ENCODE data around the gene FNTB. TPM values are rescaled to one million over a fixed set of nuclear protein-coding genes. Genes with fewer than 3 reads are reported as not detected.

Gene FNTB
- total RNA-seq, 1 donor from 2014 or later = 15.8 TPM

DNA sequence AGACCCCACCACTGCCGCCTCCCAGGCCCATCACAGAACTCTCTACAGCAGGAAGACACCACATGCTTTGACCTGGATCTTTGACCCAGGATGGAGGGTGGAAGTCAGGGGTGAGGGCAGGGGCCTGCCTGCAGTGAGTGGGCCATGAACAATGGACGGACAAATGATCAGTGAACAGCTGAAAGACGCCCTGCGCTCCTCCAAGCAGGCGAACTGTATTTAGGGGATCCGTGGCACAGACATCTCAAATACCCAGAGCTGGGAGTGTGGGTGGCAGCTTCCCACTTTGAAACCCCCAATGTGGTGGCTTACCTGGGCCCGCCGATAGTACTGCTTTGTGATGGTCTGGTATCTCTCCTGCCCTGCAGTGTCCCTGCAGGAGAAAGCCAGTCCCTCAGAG is 35.4 kb upstream of the FNTB start:
- no peak for DNase-seq
- intact Hi-C loops (cut with DNase I) = no loop called here
- ATAC-seq (ENCODE audit: poor library complexity) = peak; percentile 21

DNA sequence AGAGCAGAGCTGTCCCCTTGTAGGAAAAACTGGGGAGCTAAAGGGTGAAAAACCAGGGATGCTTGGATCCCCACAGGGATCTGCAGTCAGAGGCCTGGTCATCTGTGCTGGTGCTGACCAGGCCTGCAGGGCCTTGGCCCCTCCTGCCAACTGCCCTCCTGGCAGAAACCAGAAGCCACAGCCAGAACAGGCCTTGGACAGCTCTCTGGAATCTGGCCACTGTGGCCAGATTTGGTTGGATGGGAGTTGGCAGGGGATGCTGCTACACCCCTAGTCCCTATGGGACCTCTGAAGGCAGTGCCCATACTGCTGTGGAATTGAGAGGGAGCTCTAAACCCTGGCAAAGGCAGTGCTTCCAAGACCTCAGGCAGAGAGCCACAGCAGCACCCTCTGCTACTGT is 35.0 kb upstream of the FNTB start:
- ATAC-seq (ENCODE audit: poor library complexity) = peak; percentile 55
- DNase-seq = no peak
- intact Hi-C loops (cut with DNase I) = no loop called here

- intact Hi-C loops (cut with DNase I) = no loop called here
- ATAC-seq (ENCODE audit: poor library complexity) (no peak), DNase-seq (no peak)
Measured at GRCh38 chr14:64952598-64953309, 33.9 kb upstream of the FNTB start.

- intact Hi-C loops (cut with DNase I) = no loop called here
- no peak for DNase-seq
Measured at GRCh38 chr14:64953310-64953654, 33.4 kb upstream of the FNTB start.

DNA sequence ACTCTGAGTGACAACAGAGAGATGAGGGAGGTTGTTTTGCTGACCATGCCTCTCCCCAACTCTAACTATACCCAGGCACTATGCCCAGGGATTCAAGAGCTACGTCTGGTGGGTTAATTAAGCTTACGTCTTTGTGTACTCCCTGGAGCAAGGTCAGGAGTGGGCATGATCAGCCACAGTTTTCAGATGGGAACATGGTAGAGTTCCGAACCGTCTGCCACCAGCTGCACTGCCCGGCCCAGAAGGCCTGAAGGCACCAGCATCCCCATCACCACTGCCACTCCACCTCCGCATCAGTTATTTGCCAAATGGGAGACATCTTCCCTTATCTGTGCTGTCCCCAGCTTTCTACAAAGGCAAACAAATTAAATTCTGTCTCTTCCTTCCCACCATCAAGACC is 33.0 kb upstream of the FNTB start:
- intact Hi-C loops (cut with DNase I) = no loop called here
- ATAC-seq (ENCODE audit: poor library complexity) (no peak), DNase-seq (no peak)

More at GRCh38 chr14:64953310-64953654, 33.4 kb upstream of the FNTB start:
- ATAC-seq (ENCODE audit: poor library complexity) = no peak

- intact Hi-C loops (cut with DNase I) = no loop called here
- DNase-seq (no peak), ATAC-seq (ENCODE audit: poor library complexity) (no peak)
Measured at GRCh38 chr14:64954491-64955240, 32.0 kb upstream of the FNTB start.

DNA sequence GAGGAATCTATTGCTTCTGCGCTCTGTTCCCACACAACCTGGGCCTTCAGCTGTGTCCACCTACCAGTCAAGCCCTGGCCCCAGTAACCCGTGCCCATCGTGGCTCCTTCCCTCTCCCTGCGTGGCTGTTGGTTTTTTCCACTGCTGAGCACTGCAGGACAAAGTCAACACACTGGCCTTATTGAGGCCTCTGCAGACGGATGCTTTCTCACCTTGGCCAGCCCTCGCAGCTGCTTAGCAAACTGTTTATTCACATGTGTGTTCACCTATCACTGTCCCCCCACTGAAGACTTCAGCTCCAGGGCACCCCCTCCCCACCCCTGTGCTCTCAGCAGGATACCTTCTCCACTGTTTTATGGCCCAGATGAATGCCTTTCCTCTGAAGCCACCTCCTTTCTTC is 31.4 kb upstream of the FNTB start:
- intact Hi-C loops (cut with DNase I) = no loop called here
- no peak for ATAC-seq (ENCODE audit: poor library complexity)
- DNase-seq = no peak

DNA sequence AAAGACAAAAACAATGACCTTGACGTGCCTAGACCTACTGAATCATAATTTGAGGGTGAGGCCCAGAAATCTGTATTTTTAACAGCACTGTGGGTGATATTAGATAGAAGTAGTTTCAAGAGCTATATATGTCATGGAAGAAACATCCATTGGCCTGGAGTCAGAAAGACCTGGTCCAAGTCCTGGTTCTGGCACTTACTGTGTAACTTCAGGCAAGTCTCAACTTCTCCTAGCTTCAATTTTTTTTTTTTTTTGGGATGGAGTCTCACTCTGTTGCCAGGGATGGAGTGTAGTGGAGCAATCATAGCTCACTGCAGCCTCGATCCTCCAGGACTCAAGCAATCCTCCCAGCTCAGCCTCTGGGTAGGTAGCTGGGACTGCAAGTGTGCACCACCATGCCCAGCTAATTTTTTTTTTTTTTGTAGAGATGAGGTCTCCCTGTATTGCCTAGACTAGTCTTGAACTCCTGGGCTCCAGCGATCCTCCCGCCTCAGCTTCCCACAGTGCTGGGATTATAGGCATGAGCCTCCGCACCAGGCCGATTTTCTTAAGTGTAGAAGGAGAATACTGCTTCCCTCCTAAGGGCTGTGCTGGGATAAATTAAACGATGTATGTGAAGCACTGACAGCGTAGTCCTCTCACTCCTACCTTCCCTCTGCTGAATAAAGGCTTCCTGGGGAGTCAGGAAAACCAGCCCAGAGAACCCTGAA is 29.8 kb upstream of the FNTB start:
- ATAC-seq (ENCODE audit: poor library complexity) (no peak), DNase-seq (no peak)
- intact Hi-C loops (cut with DNase I) = no loop called here

- ATAC-seq (ENCODE audit: poor library complexity) (no peak), DNase-seq (no peak)
- intact Hi-C loops (cut with DNase I) = no loop called here
Measured at GRCh38 chr14:64958201-64958600, 28.5 kb upstream of the FNTB start.

- DNase-seq (no peak), ATAC-seq (ENCODE audit: poor library complexity) (no peak)
- intact Hi-C loops (cut with DNase I) = no loop called here
Measured at GRCh38 chr14:64958743-64959142, 28.0 kb upstream of the FNTB start.

DNA sequence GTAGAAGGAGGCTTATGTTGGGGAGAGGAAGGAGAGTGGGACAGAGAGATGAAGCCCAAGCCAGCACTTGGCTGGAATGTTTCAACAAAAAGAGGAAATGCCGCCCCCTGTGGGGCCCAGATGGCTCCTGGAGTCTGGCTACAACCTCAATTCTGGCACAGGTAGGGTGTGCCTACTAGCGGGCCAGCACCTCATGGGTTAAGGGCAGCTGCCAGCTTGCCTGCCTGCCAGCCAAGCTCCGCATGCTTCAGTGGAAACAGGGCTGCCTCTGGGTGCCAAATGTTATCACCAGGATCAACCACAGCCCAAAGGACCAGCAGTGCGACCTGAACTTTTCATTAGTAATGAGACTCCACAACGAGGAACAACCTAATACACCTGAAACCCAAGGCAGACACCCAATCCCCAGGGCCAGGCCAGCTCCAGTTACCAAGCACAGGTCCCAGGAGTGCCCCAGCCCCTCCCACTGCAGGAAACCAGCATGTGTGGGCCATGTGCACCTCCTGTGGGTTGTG is 25.9 kb upstream of the FNTB start:
- ATAC-seq (ENCODE audit: poor library complexity) = peak; percentile 36
- intact Hi-C loops (cut with DNase I) = no loop called here
- DNase-seq = no peak

DNA sequence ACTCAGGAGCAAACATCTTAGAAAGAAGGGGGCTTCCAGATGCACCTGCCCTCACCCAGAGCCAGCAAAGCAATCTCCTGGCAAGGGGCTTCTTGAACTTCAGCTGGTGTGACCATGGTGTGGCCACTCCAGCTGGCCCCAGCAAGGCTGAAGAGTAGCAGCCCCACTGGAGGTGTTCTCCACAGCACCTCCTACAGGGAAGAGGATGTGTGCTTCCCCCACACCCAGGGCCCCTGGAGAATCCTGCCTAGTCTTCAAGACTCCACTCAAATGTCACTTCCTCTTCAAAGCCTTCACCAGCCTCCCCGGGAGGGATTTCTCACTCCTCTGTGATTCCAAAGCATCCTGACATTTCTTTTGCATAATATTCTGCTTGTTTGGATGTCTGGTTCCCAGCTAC is 23.1 kb upstream of the FNTB start:
- DNase-seq (no peak), ATAC-seq (ENCODE audit: poor library complexity) (no peak)
- intact Hi-C loops (cut with DNase I) = no loop called here

GRCh38 chr14:64965356-64966000 is 21.2 kb upstream of the FNTB start:
- no peak for DNase-seq
- ATAC-seq (ENCODE audit: poor library complexity) = no peak
- intact Hi-C loops (cut with DNase I) = no loop called here

DNA sequence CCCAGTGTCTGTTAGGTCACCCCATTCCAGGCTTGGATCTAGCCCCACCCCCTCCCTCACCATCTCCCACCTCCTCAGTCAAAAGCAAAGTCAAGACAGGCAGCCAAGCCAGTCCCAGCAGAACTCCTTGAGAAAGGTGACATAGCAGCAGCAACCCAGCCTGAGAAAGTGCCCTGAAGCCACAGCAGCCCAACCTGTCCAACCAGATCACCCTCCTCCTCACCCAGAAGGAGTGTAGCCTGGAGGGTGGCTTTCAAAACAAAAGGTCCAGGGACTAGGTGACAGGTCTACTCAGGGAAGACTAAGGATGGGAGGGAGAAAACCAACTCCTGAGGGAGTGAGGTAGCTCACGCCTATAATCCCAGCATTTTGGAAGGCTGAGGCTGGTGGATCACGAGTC is 19.7 kb upstream of the FNTB start:
- DNase-seq (no peak), ATAC-seq (ENCODE audit: poor library complexity) (no peak)
- intact Hi-C loops (cut with DNase I) = no loop called here

- intact Hi-C loops (cut with DNase I) = no loop called here
- DNase-seq = no peak
- ATAC-seq (ENCODE audit: poor library complexity) = no peak
Measured at GRCh38 chr14:64968167-64968566, 18.5 kb upstream of the FNTB start.

DNA sequence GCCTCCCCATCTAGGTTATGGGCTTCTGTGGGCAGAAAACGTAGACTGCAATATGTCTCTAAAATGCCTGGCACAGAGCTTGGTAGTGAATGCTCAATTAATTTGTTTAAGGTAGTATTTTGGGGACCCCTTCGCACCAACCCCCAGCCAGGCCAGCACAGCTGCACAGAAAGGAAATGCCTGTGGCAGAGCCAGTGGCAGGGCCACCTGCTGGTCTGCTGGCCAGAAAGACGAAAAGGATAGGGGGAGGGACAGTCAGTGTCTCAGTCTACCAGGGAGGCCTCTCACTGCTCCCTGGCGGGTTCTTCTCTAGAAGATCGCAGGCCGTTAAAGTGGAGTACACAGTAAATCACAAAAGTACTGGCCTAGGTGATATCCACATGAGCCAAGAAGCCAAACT is 18.0 kb upstream of the FNTB start:
- no peak for ATAC-seq (ENCODE audit: poor library complexity)
- DNase-seq = no peak
- intact Hi-C loops (cut with DNase I) = no loop called here

GRCh38 chr14:64970041-64970440 is 16.7 kb upstream of the FNTB start:
- ATAC-seq (ENCODE audit: poor library complexity) = no peak
- intact Hi-C loops (cut with DNase I) = no loop called here
- no peak for DNase-seq

DNA sequence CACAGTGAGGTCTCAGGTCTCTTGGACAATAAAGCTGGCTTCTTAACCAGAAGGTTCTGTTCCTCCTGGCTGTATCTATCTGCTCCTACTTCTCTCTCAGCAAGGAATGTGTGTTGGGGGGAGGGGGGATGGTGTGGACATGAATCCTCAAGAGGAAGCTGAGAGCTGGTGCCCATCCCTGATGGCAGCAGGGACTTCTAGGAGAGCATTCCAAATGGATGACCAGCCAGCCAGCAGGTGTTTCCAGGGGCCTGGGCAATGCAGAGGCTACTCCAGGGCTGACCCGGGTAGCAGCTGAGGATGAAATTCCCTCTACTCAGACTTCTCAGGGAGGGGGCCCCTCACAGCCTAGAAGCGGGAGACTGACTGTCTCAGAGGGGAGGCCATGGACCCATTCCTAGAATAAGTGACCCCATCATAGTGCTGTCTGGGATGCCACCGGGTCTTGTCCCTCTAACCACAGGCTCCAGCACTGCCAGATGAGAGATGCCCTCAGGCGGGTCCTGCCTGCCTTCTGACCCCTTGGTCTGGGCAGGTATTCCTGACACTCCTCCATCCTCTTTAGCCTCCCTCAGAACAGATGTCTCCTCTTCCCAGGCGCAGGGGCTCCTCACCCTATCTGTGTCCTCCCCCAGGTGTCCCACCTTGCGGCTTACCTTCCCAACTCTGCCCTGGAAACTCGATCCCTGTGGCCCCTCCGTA is 15.8 kb upstream of the FNTB start:
- ATAC-seq (ENCODE audit: poor library complexity) = no peak
- DNase-seq = no peak
- intact Hi-C loops (cut with DNase I) = no loop called here

- no peak for DNase-seq
- peak; percentile 8 for ATAC-seq (ENCODE audit: poor library complexity)
- intact Hi-C loops (cut with DNase I) = no loop called here
Measured at GRCh38 chr14:64971491-64971942, 15.2 kb upstream of the FNTB start.
